Ishikawa (cell line): ENCODE data around the gene KIF27.

Experiments used
- REST ChIP-seq: IDR thresholded peaks from 2 replicates; pipeline ENCODE4 v1.6.1; 2012; ENCODE audit warnings: low read depth, mild to moderate bottlenecking
- TAF1 ChIP-seq: IDR thresholded peaks from 2 replicates; pipeline ENCODE4 v1.6.1; 2012; ENCODE audit warnings: low read depth, mild to moderate bottlenecking
- YY1 ChIP-seq: IDR thresholded peaks from 2 replicates; pipeline ENCODE4 v1.6.1; 2012; ENCODE audit warnings: low read depth
- ZBTB7A ChIP-seq: IDR thresholded peaks from 2 replicates; pipeline ENCODE4 v1.6.1; 2012; ENCODE audit warnings: low read depth

- TF ChIP-seq ZBTB7A (no peak), REST (no peak), YY1 (no peak), TAF1 (no peak)
Observed at GRCh38 chr9:83927591-83927990, 6.4 kb upstream of the KIF27 start.
